BE2C (cell line): ENCODE results near the gene CSTF2T.

Experiments
- DNase-seq: peaks from one replicate; pipeline ENCODE4 v3.0.0-alpha.2; 2020
- H3K27me3 ChIP-seq: fragments of 250-450 bp; sonication (Bioruptor Pico); 2 replicates; pipeline ENCODE4 v1.5.1; 2020; ENCODE audit warnings: mild to moderate bottlenecking
- H3K36me3 ChIP-seq: fragments of 250-450 bp; sonication (Bioruptor Pico); 2 replicates; pipeline ENCODE4 v1.5.1; 2020; ENCODE audit warnings: mild to moderate bottlenecking
- H3K4me1 ChIP-seq: fragments of 250-450 bp; sonication (Bioruptor Pico); 2 replicates; pipeline ENCODE4 v1.5.1; 2020
- H3K4me3 ChIP-seq: 2 replicates; pipeline ENCODE4 v1.5.1; 2011; ENCODE audit warnings: low read depth, low read length
- H3K9me3 ChIP-seq: fragments of 250-450 bp; sonication (Bioruptor Pico); 2 replicates; pipeline ENCODE4 v1.5.1; 2020
- TF ChIP-seq, protein P1 (sequence below): IDR thresholded peaks from 2 replicates; pipeline ENCODE4 v1.5.1; 2012; ENCODE audit warnings: mild to moderate bottlenecking, low read depth, low read length

The CSTF2T gene

DNA sequence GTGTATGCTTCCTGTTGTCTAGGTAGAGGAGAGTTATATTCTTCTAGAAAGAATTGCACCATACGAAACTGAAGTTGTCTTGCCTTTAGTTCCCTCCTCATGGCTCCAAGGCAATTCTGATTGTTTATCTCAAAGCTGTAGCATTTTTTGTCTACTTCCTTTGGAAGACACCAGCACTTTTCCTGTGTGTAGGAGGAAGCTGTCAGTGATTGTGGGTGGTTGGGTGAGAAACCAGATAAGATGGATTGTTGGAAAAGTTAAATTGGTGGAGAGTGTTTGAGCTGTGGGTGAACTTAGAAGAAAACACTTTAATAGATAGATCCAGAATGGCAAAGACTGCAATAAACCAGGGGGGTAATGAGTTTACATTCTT lies 12.1 kb upstream of the CSTF2T start:
- no peaks in the 10 kb centered on the region for H3K27me3 ChIP-seq
- no peak for DNase-seq

DNA sequence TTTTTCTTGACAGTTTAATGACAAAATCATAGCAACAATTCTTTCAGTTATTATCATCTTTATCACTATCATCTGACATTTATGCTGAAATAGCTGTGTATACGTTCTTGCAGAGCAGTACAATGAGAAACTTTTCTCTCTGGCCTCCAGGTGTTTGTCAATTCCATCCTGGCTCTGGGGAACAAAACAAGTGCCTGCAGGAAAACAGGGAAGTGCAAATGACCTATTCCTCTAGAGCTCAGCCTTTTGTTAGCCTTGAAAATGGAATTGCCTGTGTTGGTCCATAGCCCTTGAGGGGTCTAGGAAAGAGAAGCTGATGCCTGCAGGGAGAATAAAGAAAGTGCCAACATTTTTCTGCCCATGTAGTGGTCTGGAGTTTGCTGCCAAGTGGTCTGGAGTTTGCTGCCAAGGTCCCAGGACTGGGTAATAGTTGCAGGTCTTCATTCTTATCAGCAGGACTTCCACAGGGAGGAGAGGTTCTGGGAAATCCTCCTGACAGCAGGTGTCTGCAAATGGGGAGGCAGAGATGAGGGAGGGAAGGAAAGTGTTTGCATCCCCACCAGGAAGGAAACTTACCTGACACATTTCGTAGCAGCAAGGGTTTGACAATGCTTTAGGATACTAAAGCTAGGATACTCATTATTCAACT lies 10.1 kb upstream of the CSTF2T start:
- no peak for DNase-seq
- TF ChIP-seq, protein P1, sequence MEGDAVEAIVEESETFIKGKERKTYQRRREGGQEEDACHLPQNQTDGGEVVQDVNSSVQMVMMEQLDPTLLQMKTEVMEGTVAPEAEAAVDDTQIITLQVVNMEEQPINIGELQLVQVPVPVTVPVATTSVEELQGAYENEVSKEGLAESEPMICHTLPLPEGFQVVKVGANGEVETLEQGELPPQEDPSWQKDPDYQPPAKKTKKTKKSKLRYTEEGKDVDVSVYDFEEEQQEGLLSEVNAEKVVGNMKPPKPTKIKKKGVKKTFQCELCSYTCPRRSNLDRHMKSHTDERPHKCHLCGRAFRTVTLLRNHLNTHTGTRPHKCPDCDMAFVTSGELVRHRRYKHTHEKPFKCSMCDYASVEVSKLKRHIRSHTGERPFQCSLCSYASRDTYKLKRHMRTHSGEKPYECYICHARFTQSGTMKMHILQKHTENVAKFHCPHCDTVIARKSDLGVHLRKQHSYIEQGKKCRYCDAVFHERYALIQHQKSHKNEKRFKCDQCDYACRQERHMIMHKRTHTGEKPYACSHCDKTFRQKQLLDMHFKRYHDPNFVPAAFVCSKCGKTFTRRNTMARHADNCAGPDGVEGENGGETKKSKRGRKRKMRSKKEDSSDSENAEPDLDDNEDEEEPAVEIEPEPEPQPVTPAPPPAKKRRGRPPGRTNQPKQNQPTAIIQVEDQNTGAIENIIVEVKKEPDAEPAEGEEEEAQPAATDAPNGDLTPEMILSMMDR: no peak
- H3K9me3 ChIP-seq: no peaks in the 10 kb centered on the region
- no peaks in the 10 kb centered on the region for H3K36me3 ChIP-seq
- no peaks in the 10 kb centered on the region for H3K4me1 ChIP-seq
- no peak overlapping the region for H3K4me3 ChIP-seq
- H3K27me3 ChIP-seq: no peaks in the 10 kb centered on the region

More for the DNA sequence above, 12.1 kb upstream of the CSTF2T start:
- H3K36me3 ChIP-seq: no peaks in the 10 kb centered on the region
- H3K4me3 ChIP-seq: no peak overlapping the region
- TF ChIP-seq, protein P1: no peak
- H3K9me3 ChIP-seq: no peaks in the 10 kb centered on the region
- H3K4me1 ChIP-seq: no peaks in the 10 kb centered on the region

DNA sequence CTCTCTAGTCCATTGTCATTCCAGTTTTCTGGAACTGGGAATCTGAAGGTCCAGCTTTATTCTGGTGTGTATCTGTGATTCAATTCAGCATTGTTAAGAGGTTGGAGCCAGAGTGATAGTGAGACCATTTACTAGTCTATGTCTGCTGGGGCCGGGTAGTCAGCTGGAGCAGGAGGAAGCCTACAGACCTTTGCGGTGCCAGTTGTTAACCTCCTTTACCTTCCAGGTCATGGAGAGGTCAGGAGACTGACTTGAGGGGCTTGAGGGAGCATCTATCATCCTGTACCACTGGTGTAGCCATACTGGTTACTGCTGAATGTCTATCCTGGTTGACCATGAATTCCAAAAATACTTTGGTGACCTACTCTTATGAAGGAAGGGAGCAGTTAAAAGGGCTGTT lies 9.2 kb upstream of the CSTF2T start:
- H3K4me1 ChIP-seq: no peaks in the 10 kb centered on the region
- H3K4me3 ChIP-seq: no peak overlapping the region
- DNase-seq: no peak
- no peaks in the 10 kb centered on the region for H3K27me3 ChIP-seq
- TF ChIP-seq, protein P1: no peak
- H3K9me3 ChIP-seq: no peaks in the 10 kb centered on the region
- H3K36me3 ChIP-seq: no peaks in the 10 kb centered on the region

DNA sequence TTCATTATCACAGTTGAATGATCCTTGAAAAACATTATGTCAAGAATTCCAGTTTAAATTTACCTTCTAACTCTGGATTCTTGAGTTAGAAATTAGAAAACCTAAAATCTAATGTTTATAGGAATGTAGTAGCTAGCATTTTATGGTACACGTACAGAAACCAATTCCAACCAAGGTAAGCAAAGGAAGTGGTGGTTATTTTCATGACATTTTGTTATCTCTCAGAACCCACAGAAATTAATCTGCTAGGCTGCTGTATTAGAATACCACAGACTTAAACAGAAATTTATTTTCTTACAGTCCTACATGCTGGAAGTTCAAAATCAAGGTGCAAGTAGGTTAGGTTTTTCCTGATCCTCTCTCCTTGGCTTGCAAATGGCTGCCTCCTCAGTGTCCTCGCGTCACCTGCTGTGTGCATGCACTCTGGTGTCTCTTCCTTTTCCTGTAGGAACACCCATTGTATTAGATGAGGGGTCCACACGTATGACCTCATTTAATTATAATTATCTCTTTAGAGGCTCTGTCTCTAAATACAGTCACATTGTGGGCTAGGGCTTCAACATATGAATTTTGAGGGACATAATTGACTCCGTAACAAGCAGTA lies 8.5 kb upstream of the CSTF2T start:
- no peak overlapping the region for H3K4me3 ChIP-seq
- DNase-seq: no peak
- no peaks in the 10 kb centered on the region for H3K9me3 ChIP-seq

DNA sequence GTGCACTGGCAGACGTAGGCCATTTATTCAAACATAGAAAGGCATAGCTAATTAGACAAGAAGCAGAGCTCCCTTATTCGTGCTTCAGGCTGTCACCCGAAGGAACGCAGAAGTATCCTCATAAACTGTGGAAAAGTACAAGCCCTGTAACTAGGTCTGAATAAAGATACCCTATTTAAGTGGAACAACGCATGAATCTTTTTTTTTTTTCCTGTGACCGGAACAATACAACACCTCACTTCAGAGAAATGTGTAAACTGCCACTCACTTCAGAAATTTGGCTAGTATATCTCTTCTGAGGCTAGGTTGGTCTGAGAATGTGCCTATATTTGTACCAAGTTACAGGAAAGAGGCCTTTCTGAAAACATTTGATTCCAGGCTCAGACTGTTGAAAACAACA lies 8.0 kb upstream of the CSTF2T start:
- DNase-seq: no peak
- Histone ChIP-seq H3K4me1 (no peaks in the 10 kb centered on the region), H3K4me3 (no peak overlapping the region), H3K36me3 (no peaks in the 10 kb centered on the region), H3K27me3 (no peaks in the 10 kb centered on the region), H3K9me3 (no peaks in the 10 kb centered on the region)
- TF ChIP-seq, protein P1: no peak

More for the DNA sequence above, 8.5 kb upstream of the CSTF2T start:
- TF ChIP-seq, protein P1: no peak
- no peaks in the 10 kb centered on the region for H3K36me3 ChIP-seq
- no peaks in the 10 kb centered on the region for H3K27me3 ChIP-seq
- H3K4me1 ChIP-seq: no peaks in the 10 kb centered on the region

DNA sequence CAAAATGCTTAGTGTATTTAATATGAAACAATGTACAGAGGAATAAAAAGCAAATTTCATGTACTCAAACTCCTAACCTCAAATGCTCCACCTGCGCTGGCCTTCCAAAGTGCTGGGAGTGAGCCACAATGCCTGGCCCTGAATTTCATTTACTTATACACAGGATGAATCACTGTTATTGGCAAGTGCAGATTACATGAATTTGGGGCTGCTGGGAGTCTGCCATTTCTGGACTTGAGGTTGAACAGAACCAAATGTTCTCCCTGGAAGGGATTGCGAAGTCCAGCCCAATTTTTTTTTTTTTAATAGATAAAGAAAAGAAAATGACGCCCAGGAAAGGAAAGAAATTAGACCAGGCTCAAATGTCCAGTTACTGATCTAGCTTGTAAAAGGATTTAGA lies 6.8 kb upstream of the CSTF2T start:
- Histone ChIP-seq H3K9me3 (no peaks in the 10 kb centered on the region), H3K36me3 (no peaks in the 10 kb centered on the region), H3K4me1 (no peaks in the 10 kb centered on the region), H3K4me3 (no peak overlapping the region), H3K27me3 (no peaks in the 10 kb centered on the region)
- DNase-seq: no peak
- TF ChIP-seq, protein P1: no peak
